GM19467 (cell line): ENCODE measurements around the gene FAM78A.
"Not testable (repeated sequence)": the region's sequence is repeated elsewhere in the genome, so short reads cannot be mapped to it uniquely, and the experiment has no call there.

Source experiments
- ATAC-seq: cut with Tn5 transposase; IDR thresholded peaks from one replicate; pipeline ENCODE4 v1.9.1; 2021; ENCODE audit warnings: mild to moderate bottlenecking, moderate library complexity; ENCODE audit not compliant: unreplicated experiment

The FAM78A gene

DNA sequence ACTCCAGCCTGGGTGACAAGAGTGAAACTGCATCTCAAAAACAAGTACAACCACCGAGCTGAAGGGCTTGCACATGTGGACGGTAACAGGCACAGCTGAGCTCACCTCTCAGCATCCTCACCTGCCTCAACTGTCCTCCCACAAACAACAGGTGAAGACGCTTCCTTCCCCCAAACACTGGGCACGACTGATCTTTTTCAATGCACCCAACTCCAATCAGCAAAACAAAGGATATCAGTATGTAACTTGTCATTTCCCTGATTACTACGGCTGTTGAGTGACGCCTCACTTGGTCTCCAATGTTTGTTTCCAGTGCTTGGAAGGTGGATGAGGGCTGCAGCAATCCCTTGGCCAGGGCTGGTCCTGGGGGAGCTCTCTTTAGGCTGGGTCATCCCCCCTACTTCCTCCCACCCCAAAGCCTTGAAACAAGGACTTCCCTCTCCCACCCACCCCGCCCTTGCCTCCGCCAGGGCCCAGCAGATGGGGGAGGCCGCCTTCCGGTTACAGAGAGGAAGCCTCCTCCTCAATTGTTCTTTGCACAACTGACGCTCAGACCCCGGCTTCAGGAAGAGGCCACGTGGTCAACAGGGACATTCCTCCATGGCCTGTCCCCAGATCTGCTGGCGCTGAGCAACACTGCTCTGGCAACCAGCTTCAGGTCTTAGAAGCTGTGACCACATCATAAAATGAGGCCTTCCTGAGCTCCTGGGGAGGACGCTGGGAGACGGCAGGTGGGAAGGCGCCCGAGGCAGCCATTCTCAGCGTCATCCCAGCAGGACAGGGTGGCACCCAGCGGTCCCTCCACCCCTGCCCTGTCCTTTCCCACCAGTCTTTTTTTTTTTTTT is 5.9 kb downstream of the FAM78A start:
- ATAC-seq, result no peak

- no peak for ATAC-seq
Observed at GRCh38 chr9:131266266-131267229, 9.8 kb downstream of the FAM78A start.

DNA sequence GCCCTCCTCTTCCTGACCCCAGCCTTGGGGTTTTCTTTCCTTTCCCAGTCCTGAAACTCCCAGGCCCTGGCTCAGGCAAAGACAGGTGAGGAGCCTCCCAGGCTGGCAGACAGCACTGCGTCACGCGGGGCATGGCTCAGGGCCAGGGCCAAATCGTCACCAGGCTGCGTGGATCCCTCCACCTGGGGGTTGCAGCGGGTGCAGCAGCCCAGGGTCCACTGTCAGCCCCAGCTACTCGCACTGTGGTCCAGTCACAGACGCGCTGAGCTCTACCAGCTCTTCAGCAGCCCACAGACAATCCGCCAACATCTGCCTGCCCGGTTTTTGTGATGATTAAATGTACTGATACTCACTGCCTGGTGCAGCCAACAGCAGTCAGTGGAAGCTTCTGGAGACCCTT is 12.1 kb downstream of the FAM78A start:
- ATAC-seq, result no peak

- no peak for ATAC-seq
Observed at GRCh38 chr9:131263701-131264100, 12.6 kb downstream of the FAM78A start.

- ATAC-seq, result not testable (repeated sequence)
Observed at GRCh38 chr9:131263033-131263343, 13.3 kb downstream of the FAM78A start.

- peak; percentile 47 for ATAC-seq
Observed at GRCh38 chr9:131262327-131263032, 13.8 kb downstream of the FAM78A start.

DNA sequence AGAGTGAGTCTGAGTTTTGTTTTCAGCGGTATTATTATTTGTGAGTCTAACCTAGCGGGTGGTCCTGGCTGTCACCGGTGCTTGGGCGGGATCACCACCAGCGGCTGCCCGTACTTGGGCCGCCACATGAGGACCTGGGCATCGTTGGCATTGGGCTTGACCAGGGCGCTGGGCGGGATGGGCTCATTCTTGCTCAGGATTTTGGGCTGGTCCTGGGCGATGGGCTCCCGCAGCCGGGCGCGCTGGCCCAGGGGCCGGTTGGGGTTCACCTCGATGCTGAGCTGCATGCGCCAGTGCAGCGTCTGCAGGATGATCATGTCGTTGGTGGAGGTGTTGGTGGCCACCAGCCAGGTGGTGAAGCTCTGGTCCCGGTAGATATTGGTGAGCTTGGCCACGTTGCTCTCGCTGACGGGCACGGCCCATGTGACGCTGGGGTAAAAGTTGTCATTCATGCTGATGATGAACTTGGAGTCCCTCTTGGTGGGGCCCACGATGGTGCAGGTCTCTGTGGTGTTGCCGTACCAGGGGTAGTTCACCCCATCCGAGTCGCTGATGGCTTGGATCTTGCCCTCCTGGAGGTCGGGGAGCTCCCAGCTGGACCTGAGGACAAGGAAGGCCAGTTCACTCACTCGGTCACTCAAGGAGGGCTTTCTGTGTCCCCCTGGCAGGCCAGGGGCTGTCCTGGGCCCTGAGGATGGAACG is 15.4 kb downstream of the FAM78A start:
- ATAC-seq, result no peak

DNA sequence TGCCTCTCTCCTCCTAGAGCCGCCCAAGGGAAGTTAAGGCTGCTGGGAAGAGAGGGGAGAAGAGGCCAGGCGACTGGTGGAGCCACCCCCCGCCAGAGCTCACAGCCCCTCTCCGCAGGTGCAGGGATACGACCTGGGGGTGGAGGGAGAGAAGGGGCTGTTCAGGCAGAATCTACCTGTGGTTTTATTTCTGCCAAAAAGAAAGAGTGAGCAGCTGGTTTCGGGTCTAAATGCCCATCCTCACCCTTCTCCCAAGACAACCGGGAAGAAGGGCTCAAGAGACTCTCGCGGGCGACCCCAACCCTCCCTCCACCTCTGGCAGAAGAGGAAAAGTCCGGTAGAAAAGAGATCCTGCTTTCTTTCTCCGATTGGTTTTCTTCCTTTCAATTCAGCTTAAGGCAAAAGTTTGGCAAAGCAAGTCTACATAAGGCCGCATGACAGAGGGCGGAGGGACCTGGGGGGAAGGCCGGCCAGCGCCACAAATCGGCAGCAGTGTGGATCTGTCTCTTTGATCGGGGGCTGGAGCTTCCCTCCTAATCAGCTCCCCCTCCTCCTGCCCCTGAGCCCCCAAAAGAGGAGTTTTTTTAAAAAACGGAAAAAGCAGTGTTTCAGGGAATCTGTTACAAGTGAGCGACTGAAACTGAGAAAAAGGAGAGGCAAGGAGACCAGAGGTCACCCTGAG is 16.3 kb downstream of the FAM78A start:
- no peak for ATAC-seq

DNA sequence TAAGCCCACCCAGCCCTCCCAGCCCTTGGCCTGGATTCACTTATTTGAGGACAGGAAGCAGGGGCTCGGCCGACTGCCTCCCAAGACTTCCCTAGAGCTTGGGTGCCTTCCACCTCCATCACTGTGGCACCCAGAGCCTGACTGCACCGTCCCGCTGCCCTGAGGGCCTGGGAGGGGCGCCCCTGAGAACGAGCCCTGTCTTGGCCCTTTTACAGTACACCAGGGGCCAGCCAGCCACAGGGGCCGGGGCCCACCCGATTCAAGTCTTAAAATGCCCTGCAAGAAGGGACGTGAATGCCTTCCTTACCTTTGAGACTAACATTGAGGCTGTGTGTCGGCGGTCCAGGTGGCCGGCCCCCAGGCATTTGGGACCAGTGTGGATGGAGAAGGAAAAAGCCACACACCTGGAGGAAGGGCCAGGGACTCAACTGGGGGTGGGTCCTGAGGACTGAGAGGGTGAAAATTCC is 16.8 kb downstream of the FAM78A start:
- no peak for ATAC-seq

- ATAC-seq, result no peak
Observed at GRCh38 chr9:131258698-131259431, 17.4 kb downstream of the FAM78A start.

DNA sequence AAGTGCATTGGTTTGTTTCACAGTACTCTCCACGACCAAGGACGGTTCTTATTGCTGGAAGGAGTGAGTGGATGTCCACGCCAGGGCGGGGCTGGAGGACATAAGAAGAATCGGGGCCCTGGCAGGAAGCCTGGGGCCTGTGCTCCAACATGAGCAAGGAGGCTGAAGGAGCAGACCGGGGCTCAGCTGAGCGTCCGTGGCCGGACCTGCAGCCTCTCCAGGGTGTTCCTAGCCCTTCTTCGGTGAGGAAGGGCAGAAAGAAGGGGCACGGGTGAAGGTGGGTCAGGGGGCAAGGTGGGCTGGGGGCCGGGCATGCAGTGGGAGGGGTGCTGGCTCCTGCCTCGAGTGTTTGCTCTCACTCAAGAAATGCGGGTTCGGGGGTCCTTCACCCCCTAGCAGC is 18.1 kb downstream of the FAM78A start:
- no peak for ATAC-seq

GRCh38 chr9:131257266-131258025 is 18.9 kb downstream of the FAM78A start:
- no peak for ATAC-seq

- peak; percentile 6 for ATAC-seq
Observed at GRCh38 chr9:131255676-131256197, 20.6 kb downstream of the FAM78A start.

GRCh38 chr9:131254626-131255025 is 21.7 kb downstream of the FAM78A start:
- no peak for ATAC-seq

DNA sequence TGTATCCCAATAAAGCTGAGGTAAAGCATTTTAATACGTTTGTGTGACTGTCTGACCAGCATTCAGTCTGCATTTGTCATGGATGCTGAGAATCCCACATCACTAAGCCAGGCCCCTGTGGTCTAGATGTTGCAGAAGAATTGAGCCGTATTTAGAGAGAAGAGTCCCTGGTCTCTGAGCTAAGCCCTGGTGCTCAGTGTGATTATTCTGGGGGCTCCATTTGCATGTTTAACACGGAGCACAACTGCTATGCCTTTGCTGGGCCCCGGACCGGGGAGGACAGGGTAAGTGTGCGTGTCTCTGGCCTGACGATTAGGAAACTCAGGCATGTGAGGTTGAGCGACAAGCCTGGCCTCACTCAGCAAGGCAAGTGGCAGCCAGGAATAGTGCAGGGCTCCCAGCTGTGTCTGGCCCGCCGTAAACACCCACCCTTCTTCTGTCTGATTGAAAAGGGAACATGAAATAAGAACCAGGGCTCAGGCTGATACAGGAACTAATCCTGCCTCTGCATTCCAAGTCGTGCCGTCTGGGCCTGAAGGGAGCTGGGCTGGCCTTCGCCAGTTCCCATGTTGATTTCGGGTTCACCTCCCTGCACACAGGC is 22.3 kb downstream of the FAM78A start:
- ATAC-seq, result no peak

- no peak for ATAC-seq
Observed at GRCh38 chr9:131252120-131252519, 24.2 kb downstream of the FAM78A start.

- ATAC-seq, result no peak
Observed at GRCh38 chr9:131246618-131247017, 29.7 kb downstream of the FAM78A start.

- ATAC-seq, result not testable (repeated sequence)
Observed at GRCh38 chr9:131244331-131244730, 32.0 kb downstream of the FAM78A start.
